ENCODE results near the gene TRIM46.

- no peak for TF ChIP-seq EGR1 (IDR thresholded peaks at IDR 0.05)
- no peak for TF ChIP-seq CREB1 (IDR thresholded peaks at IDR 0.05; ENCODE audit: low read depth)
- TF ChIP-seq RAD21 (IDR thresholded peaks at IDR 0.05; ENCODE audit: low read depth): no peak
- no peak for TF ChIP-seq REST (IDR thresholded peaks at IDR 0.05; ENCODE audit: low read depth)
- no peak for TF ChIP-seq EP300 (IDR thresholded peaks at IDR 0.05; ENCODE audit: borderline replicate concordance)
- TF ChIP-seq USF1 (IDR thresholded peaks at IDR 0.05): peak; percentile 72
- TF ChIP-seq TAF1 (IDR thresholded peaks at IDR 0.05; ENCODE audit: low read depth): no peak
- no peak for TF ChIP-seq YY1 (IDR thresholded peaks at IDR 0.05; ENCODE audit: low read depth)
Observed at GRCh38 chr1:155173478-155174323, at the start of gene TRIM46.

Data from Ishikawa (cell line).